GM12872 (cell line): ENCODE measurements around the gene GNLY.

Source experiments
- TF ChIP-seq, protein P1 (sequence below): IDR thresholded peaks from 3 replicates; pipeline ENCODE4 v1.5.1; 2011; ENCODE audit warnings: low read depth, mild to moderate bottlenecking, low read length, moderate library complexity; ENCODE audit not compliant: insufficient read depth

GNLY gene

DNA sequence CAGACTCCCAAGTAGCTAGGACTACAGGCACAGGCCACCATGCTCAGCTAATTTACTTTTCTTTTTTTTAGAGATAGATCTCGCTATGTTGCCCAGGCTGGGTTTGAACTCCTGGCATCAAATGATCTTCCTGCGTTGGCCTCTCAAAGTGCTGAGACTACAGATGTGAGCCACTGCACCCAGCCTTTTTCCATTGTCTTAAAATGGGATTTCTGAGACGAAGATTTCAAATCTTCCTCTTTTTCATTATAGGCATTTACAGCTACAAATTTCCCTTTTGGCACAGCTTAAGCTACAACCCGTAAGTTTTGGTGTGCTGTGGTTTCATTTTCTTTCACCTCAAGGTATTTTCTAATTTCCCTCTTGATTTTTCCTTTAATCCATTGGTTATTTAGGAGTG, 8.6 kb downstream of the GNLY start:
- TF ChIP-seq, protein P1, sequence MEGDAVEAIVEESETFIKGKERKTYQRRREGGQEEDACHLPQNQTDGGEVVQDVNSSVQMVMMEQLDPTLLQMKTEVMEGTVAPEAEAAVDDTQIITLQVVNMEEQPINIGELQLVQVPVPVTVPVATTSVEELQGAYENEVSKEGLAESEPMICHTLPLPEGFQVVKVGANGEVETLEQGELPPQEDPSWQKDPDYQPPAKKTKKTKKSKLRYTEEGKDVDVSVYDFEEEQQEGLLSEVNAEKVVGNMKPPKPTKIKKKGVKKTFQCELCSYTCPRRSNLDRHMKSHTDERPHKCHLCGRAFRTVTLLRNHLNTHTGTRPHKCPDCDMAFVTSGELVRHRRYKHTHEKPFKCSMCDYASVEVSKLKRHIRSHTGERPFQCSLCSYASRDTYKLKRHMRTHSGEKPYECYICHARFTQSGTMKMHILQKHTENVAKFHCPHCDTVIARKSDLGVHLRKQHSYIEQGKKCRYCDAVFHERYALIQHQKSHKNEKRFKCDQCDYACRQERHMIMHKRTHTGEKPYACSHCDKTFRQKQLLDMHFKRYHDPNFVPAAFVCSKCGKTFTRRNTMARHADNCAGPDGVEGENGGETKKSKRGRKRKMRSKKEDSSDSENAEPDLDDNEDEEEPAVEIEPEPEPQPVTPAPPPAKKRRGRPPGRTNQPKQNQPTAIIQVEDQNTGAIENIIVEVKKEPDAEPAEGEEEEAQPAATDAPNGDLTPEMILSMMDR = no peak

DNA sequence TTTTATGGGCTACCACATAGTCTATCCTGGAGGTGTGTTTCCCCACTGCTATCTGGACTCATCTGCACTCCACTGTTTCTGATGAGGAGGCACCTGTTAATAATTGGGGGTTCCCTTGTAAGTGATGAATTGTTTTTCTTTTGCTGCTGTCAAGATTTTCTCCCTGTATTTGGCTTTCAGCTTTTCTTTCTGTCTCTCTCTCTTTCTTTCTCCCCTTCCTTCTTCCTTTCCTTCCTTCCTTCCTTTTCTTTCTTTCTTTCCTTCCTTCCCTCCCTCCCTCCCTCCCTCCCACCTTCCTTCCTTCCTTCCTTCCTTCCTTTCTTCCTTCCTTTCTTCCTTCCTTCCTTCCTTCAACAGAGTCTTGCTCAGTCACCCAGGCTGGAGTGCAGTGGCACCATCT, 9.2 kb downstream of the GNLY start:
- TF ChIP-seq, protein P1 = no peak

DNA sequence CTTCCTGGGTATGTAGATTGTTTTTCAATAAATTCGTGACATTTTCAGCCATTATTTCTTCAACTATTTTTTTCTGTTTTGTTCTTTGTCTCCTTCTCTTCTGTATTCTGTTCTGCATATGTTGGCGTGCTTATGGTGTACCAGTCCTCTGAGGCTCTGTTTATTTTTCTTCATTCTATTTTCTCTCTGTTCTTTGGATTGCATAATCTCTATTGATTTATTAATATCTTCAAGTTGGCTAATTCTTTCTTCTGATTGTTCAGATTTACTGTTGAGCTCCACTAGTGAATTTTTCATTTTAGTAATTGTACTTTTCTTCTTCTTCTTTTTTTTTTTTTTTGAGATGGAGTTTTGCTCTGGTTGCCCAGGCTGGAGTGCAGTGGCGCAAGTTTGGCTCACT, 9.9 kb downstream of the GNLY start:
- TF ChIP-seq, protein P1 = no peak

DNA sequence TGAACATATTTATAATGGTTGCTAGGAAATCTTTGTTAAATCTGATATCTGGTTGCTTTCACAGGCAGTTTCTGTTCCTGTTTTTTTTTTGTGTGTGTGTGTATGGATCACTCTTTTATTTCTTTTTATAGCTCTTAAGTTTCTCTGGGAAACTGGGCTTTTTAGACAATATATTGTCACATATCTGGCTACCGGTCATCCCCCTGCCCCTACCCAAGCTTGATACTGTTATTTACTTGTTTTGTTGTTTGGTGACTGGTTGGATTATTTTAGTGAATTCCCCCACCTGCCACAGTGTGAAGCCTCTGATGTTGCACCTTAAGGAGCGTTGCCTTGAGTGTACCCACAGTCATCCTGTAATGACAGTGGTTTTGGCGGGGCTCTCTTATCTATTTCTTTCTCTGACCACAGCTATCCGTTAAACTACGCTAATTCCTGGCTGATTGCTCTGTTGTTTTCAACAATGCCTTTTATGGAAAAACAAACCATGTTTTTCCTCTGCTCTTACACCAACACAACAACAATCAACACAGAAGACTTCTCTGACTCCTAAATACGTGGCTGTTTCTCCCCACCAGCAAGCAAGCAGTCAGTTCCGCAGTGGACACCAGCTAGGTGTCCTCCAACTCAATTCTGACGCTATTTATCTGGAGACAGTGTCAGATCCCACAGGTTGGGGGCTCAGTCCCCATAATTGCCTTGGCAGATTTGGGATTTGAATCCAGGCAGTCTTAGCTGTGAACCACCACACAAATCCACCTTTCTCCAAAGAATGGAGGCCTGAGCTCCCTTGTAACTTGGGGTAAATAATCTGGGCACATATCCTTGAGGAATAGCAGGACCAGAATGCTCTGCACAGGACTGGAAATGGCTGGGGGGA, 10.9 kb downstream of the GNLY start:
- TF ChIP-seq, protein P1 = no peak

DNA sequence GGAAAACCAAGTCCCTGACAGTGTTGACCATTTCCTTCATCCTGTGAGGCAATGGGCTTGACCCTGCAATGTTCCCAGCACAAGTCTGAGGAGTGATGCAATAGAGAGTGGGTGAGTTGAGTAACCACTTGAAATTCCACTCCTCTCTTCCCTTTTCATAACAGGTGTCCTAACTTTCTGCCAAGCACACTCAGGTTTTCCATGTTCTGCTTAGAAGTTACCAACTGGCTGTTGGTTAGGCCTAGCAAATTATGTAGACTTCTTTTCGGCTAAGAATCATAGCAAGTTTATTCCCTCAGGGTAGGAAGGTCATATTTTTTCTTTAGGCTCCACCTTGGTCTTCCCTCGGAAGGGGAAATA, 11.5 kb downstream of the GNLY start:
- TF ChIP-seq, protein P1 = no peak

DNA sequence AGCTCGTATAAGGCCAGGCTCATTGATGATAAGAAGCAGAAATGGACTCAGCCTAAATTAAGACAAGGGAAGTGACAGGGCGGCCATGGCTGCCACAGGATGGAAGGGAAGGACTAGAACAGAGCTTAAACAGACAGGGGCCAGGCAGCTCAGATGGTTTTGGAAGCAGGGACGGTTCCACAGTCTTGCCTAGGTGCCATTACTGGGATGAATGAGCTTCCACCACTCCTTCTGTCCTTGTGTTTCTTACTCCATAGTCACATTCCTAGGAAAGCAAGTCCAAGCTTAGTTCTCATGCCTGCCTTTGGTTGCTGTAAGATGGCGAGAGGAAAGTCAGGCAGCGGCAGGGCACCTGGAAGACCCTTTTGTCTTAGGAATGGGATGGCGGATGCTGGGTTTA, 11.9 kb downstream of the GNLY start:
- TF ChIP-seq, protein P1 = no peak

DNA sequence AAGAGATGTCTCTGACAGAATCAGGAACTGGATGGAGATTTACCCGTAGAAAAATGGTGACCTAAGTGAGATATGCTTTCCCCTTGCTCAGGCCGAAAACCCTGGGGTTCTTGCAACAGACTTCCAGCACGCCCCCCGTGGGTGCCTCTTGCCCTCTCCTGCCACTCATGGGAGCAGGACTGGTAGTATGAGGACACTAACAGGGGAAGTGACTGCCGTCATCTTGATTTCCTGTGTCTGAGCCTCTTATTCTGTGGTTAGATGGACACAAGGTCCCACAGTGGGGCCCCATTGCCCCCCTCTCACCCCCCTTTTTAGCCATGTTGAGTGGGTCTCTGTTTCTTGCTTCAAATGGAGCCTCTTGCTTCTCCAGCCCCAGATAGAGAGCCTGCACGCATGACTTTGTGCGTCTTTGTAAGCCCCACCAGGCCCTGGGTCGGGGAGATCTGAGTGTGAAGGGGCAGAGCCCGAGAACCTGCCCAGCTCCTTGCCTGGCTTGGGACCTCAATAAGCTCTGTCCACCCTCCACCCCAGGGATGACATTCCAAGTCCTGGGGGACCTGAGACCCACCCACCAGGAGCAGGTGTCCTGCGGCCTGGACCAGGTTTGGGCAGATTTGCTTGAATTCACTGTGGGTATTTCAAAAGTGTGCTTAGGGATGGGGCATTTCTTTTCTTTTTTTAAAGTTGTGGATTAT, 12.6 kb downstream of the GNLY start:
- TF ChIP-seq, protein P1 = no peak
